ENCODE results near the gene MYL5. TPM values are rescaled to one million over a fixed set of nuclear protein-coding genes. Genes with fewer than 3 reads are reported as not detected.
A peak's percentile ranks its signal among the peaks of the same experiment; 100 is the strongest.
"Not testable (repeated sequence)": the region's sequence is repeated elsewhere in the genome, so short reads cannot be mapped to it uniquely, and the experiment has no call there.

The MYL5 gene
- total and polyA plus RNA-seq, 3 donors from 2014 or later, result 33.9 to 45.0 (median 34.2) TPM

DNA sequence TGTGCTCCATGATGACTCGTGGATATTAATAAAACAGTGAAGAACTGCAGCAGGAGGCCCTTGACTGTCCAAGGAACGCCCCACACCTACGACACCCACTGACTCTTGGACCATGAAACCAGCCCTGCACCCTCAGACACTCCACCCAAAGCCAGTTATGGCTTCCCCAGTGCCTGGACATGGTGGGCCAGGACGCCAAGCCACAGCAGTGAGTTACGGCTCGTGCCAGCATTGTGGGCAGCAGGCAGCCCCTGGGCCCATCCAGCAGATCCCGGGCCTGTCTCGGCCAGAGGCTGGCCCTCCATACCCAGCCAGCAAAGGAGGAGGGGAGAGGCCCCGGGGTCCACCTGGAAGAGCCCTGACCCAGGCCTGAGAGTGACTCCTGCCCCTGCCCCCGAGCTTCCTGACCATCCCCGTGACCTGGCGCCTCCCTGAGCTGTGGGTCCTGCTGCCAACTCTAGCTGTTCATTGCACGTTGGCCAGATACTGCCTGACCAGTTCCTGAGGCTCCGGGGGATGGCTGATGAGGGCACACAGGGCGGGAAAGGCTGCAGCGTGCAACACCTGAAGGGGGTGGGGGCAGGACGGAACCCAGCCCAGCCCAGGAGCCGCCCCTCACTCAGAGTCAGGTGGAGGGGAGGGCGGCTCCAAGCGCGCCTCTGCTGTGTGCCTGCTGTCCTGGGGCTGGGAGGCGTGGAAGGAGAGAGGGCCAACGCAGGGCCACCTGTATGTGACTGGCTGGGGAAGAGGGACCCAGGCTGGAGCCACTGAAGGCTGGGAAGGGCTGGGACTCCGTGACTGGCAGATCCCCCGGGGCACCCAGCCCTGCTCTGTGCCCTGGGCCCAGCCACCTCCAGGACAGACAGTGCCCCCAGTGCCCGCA lies 13.9 kb downstream of the MYL5 start:
- Histone ChIP-seq H3K4me3 (peak overlapping the region; percentile 36 to 38), H3K27me3 (no peaks in the 10 kb centered on the region), H3K36me3 (ENCODE audit: low read depth, missing control alignments) (no peaks in the 10 kb centered on the region), H3K9me3 (no peaks in the 10 kb centered on the region), H3K4me1 (peaks cover 5% of the 10 kb centered on the region), H3K27ac (peak overlapping the region in 1 of 2 donors; percentile 56)
- intact Hi-C loops (cut with DNase I; ENCODE audit: low total_unique reads), result no loop called here
- DNase-seq, result no peak
- WGBS, 2 donors, result 60 to 77% methylated on average over 9 to 25 of the region's 26 CpGs
- no peak for TF ChIP-seq POLR2A (IDR thresholded peaks at IDR 0.05)
- TF ChIP-seq, protein P1, sequence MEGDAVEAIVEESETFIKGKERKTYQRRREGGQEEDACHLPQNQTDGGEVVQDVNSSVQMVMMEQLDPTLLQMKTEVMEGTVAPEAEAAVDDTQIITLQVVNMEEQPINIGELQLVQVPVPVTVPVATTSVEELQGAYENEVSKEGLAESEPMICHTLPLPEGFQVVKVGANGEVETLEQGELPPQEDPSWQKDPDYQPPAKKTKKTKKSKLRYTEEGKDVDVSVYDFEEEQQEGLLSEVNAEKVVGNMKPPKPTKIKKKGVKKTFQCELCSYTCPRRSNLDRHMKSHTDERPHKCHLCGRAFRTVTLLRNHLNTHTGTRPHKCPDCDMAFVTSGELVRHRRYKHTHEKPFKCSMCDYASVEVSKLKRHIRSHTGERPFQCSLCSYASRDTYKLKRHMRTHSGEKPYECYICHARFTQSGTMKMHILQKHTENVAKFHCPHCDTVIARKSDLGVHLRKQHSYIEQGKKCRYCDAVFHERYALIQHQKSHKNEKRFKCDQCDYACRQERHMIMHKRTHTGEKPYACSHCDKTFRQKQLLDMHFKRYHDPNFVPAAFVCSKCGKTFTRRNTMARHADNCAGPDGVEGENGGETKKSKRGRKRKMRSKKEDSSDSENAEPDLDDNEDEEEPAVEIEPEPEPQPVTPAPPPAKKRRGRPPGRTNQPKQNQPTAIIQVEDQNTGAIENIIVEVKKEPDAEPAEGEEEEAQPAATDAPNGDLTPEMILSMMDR (IDR thresholded peaks at IDR 0.05), result no peak

GRCh38 chr4:688854-689681 lies 14.7 kb downstream of the MYL5 start, which contains the start of gene SLC49A3:
Gene SLC49A3, minus strand, starts transcription at chr4:689151. Its CDS starts 24 bp downstream, at chr4:689127.
- H3K4me3 ChIP-seq, result peak within 1 kb of the TSS; percentile 36 to 38
- TF ChIP-seq POLR2A (IDR thresholded peaks at IDR 0.05), result no peak
- TF ChIP-seq, protein P1 (IDR thresholded peaks at IDR 0.05), result no peak
- DNase-seq, result no peak
- 16 to 28% methylated on average over 5 to 40 of the region's 59 CpGs for WGBS, 2 donors
- intact Hi-C loops (cut with DNase I; ENCODE audit: low total_unique reads), result no loop called here
- H3K27me3 ChIP-seq, result no peaks in the 10 kb centered on the region
- peak within 1 kb of the TSS in 1 of 2 donors; percentile 56 for H3K27ac ChIP-seq
- H3K36me3 ChIP-seq (ENCODE audit: low read depth, missing control alignments), result no peaks in the 10 kb centered on the region
- H3K4me1 ChIP-seq, result no peaks in the 10 kb centered on the region
- H3K9me3 ChIP-seq, result no peaks in the 10 kb centered on the region

DNA sequence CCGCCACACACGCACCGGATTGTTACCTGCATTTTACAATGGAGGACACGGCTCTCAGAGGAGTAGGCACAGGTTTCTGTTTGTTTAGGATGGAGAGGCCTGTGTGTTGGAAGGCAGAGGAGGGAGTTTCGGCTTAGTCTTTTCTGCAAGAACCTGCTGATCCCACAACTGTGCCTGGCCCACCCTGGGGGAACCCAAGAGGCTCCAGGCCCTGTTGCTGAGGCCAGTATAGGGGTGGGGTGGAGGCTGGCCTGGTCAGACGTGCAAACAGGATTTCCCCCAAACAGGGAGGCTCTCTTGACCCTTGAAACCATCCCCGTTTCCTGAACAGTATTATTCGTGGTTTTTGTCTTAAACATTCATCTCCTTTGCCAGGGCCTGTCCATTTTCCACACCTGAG lies 15.4 kb downstream of the MYL5 start:
- Histone ChIP-seq H3K4me3 (peak overlapping the region in 1 of 2 donors; percentile 38), H3K27me3 (no peaks in the 10 kb centered on the region), H3K4me1 (no peaks in the 10 kb centered on the region), H3K27ac (peak overlapping the region in 1 of 2 donors; percentile 56), H3K36me3 (ENCODE audit: low read depth, missing control alignments) (no peaks in the 10 kb centered on the region), H3K9me3 (no peaks in the 10 kb centered on the region)
- no peak for DNase-seq
- TF ChIP-seq, protein P1 (IDR thresholded peaks at IDR 0.05), result no peak
- no peak for TF ChIP-seq POLR2A (IDR thresholded peaks at IDR 0.05)
- intact Hi-C loops (cut with DNase I; ENCODE audit: low total_unique reads), result no loop called here
- WGBS, 2 donors, result 58 to 84% methylated on average over 8 of the region's 8 CpGs

DNA sequence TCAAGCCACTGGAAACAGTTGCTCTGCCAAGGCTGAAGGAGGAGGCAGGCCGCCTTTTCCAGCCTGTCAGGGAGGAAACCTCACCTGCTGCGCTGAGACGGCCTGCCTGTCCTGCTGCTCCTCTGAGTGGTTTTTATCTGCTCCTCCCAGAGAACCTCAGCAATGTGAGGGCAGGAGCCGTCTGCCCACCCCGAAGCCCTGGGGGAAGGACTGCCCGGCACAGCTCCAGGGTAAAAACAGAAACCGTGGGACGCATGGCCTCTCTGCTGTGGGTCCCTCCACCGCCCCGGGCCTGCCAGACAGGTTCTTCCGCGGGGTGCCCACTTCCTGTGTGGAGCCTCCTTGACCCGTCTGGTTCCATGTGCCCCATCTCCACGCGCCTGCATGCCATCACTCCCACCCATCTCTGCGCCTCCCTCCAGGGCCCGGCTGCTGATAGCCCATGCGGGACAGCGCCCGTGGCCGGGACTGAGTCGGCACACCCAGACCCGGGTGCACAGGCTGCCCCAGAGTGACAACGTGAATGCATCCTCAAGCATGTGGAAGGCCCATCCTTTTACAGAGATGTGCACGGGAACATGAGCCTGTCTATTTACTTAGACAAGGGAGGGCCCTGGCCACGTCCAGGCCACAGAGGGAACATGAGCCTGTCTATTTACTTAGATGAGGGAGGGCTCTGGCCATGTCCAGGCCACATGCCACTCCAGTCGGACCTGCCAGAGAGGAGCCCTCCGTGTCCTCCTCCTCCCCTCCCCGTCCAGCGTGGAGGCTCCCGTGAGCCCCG lies 18.6 kb downstream of the MYL5 start:
- Histone ChIP-seq H3K27ac (no peak overlapping the region), H3K4me3 (no peak overlapping the region), H3K36me3 (ENCODE audit: low read depth, missing control alignments) (no peaks in the 10 kb centered on the region), H3K4me1 (no peaks in the 10 kb centered on the region), H3K27me3 (no peaks in the 10 kb centered on the region), H3K9me3 (no peaks in the 10 kb centered on the region)
- intact Hi-C loops (cut with DNase I; ENCODE audit: low total_unique reads), result no loop called here
- no peak for DNase-seq
- WGBS, 2 donors, result 66 to 77% methylated on average over 26 to 32 of the region's 32 CpGs
- no peak for TF ChIP-seq POLR2A (IDR thresholded peaks at IDR 0.05)
- TF ChIP-seq, protein P1 (IDR thresholded peaks at IDR 0.05), result no peak

DNA sequence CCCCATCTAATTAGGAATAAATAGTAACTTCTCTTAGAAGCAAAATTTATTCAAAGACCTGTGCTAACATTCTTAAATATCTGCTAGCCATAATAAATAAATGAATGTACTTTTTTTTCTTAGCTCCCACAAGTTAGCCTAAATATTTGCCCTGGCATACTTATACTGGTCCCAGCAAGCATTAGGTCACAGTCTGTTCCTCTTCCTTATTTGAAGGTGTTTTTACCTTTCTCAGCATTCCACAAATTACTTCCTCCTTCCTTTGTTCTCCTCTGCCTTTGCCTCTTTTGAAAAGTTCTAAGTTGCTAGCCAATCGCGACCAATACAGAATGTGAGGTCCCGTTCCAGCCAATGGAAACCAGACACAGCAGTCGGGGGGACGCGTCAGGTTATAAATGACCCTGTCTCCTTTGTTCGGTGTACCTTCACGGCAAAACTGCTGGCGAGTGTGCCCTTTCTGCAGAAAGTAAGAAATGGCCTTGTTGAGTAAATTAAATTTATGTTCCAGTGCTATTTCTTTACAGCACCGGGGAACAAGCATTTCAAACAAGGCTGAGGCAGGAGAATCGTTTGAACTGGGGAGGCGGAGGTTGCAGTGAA lies 20.1 kb downstream of the MYL5 start:
- H3K27ac ChIP-seq; H3K36me3 ChIP-seq (ENCODE audit: low read depth, missing control alignments); H3K4me1 ChIP-seq; intact Hi-C loops (cut with DNase I; ENCODE audit: low total_unique reads); H3K9me3 ChIP-seq; DNase-seq; H3K27me3 ChIP-seq; H3K4me3 ChIP-seq: not testable (repeated sequence)
- 89% methylated on average over 12 of the region's 12 CpGs for WGBS, 2 donors
